ENCODE data around the gene UBASH3B.

DNA sequence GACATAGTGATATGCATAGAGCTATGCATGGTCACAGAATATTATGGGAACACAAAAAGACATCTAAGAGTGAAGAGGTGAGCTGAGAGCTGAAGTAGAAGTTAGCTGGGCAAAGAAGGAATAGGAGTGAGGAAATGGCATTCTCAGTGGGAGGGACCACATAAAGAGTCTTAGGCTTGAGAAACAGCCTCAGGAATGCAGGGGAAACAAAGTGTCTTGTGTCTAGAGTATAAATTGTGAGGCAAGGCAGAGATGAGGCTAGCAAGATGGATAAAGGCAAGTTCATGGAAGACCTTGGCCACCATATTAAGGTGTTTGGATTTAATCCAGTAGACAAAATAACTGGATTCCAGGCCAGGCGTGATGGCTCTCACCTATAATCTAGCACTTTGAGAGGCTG, 142.1 kb downstream of the UBASH3B start:
- no peak for TF ChIP-seq GATA2 (IDR thresholded peaks at IDR 0.05; ENCODE audit: low read depth, low read length)
- no peak for TF ChIP-seq GATA3 (IDR thresholded peaks at IDR 0.05; ENCODE audit: low read depth, low read length)
